ENCODE data around the gene AVL9.

The AVL9 gene

GRCh38 chr7:32532716-32533115, 37.4 kb downstream of the AVL9 start:
- H3K79me2 ChIP-seq (ENCODE audit: insufficient read depth, low read depth) = no peaks in the 10 kb centered on the region
- H4K20me1 ChIP-seq (ENCODE audit: insufficient read depth) = no peaks in the 10 kb centered on the region
- H3K36me3 ChIP-seq (ENCODE audit: insufficient read depth) = no peaks in the 10 kb centered on the region
- TF ChIP-seq CTCF (conservative IDR thresholded peaks at IDR 0.05; ENCODE audit: low read depth, low read length) = no peak
- no peaks in the 10 kb centered on the region for H3K4me1 ChIP-seq (ENCODE audit: low read depth, poor library complexity, severe bottlenecking)
- H3K4me3 ChIP-seq (IDR thresholded peaks at IDR 0.05; ENCODE audit: insufficient read depth, low read depth, low read length) = no peak overlapping the region
- no peak overlapping the region for H3K9ac ChIP-seq
- H2AFZ ChIP-seq (ENCODE audit: low read depth) = no peak overlapping the region
- no peak overlapping the region for H3K27ac ChIP-seq
- H3K27me3 ChIP-seq (ENCODE audit: insufficient read depth, low read depth) = no peaks in the 10 kb centered on the region
- H3K4me2 ChIP-seq = no peak overlapping the region

GRCh38 chr7:32533276-32534029, 38.2 kb downstream of the AVL9 start:
- Histone ChIP-seq H3K36me3 (ENCODE audit: insufficient read depth) (no peaks in the 10 kb centered on the region), H2AFZ (ENCODE audit: low read depth) (no peak overlapping the region), H3K79me2 (ENCODE audit: insufficient read depth, low read depth) (no peaks in the 10 kb centered on the region), H3K27me3 (ENCODE audit: insufficient read depth, low read depth) (no peaks in the 10 kb centered on the region), H3K9ac (no peak overlapping the region), H4K20me1 (ENCODE audit: insufficient read depth) (no peaks in the 10 kb centered on the region), H3K4me1 (ENCODE audit: low read depth, poor library complexity, severe bottlenecking) (no peaks in the 10 kb centered on the region), H3K27ac (no peak overlapping the region), H3K4me2 (no peak overlapping the region), H3K4me3 (IDR thresholded peaks at IDR 0.05; ENCODE audit: insufficient read depth, low read depth, low read length) (no peak overlapping the region)
- TF ChIP-seq CTCF (conservative IDR thresholded peaks at IDR 0.05; ENCODE audit: low read depth, low read length) = no peak

- Histone ChIP-seq H3K79me2 (ENCODE audit: insufficient read depth, low read depth) (no peaks in the 10 kb centered on the region), H4K20me1 (ENCODE audit: insufficient read depth) (no peaks in the 10 kb centered on the region)
Observed at GRCh38 chr7:32535162-32535702, 39.9 kb downstream of the AVL9 start.

GRCh38 chr7:32536016-32536415, 40.7 kb downstream of the AVL9 start:
- Histone ChIP-seq H3K9ac (no peak overlapping the region), H3K27ac (no peak overlapping the region), H3K4me1 (ENCODE audit: low read depth, poor library complexity, severe bottlenecking) (peaks cover 5% of the 10 kb centered on the region), H3K4me2 (no peak overlapping the region), H2AFZ (ENCODE audit: low read depth) (no peak overlapping the region), H3K4me3 (IDR thresholded peaks at IDR 0.05; ENCODE audit: insufficient read depth, low read depth, low read length) (no peak overlapping the region), H4K20me1 (ENCODE audit: insufficient read depth) (no peaks in the 10 kb centered on the region), H3K36me3 (ENCODE audit: insufficient read depth) (no peaks in the 10 kb centered on the region), H3K79me2 (ENCODE audit: insufficient read depth, low read depth) (no peaks in the 10 kb centered on the region), H3K27me3 (ENCODE audit: insufficient read depth, low read depth) (no peaks in the 10 kb centered on the region)
- no peak for TF ChIP-seq CTCF (conservative IDR thresholded peaks at IDR 0.05; ENCODE audit: low read depth, low read length)

More at GRCh38 chr7:32535162-32535702, 39.9 kb downstream of the AVL9 start:
- Histone ChIP-seq H2AFZ (ENCODE audit: low read depth) (no peak overlapping the region), H3K9ac (no peak overlapping the region), H3K4me3 (IDR thresholded peaks at IDR 0.05; ENCODE audit: insufficient read depth, low read depth, low read length) (no peak overlapping the region), H3K36me3 (ENCODE audit: insufficient read depth) (no peaks in the 10 kb centered on the region), H3K27me3 (ENCODE audit: insufficient read depth, low read depth) (no peaks in the 10 kb centered on the region), H3K4me1 (ENCODE audit: low read depth, poor library complexity, severe bottlenecking) (peaks cover 4% of the 10 kb centered on the region), H3K27ac (no peak overlapping the region), H3K4me2 (no peak overlapping the region)
- TF ChIP-seq CTCF (conservative IDR thresholded peaks at IDR 0.05; ENCODE audit: low read depth, low read length) = no peak
